ENCODE measurements around the gene KLHL3.

KLHL3 gene

DNA sequence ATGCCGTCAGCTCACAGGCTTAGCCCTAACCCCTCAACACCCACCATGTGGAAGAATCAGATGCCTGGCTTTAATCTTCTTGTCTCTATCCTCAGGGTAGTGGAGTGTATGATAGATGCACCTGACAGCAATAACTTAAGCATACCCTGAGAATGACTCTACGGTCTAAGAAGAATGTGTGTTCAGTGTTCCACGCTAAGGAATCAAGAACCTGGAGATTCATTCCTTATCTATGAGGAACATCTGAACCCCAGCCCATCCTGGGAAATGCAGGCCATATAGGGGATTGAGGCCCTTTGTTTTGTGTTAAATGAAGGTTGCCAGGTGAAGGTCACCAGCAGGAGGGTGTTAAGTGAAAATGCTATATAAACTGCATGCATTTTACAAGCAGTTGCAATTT lies 63.0 kb downstream of the KLHL3 start:
- in situ Hi-C loops (cut with MboI; ENCODE audit: low sequenced_read_pairs), result no loop called here

DNA sequence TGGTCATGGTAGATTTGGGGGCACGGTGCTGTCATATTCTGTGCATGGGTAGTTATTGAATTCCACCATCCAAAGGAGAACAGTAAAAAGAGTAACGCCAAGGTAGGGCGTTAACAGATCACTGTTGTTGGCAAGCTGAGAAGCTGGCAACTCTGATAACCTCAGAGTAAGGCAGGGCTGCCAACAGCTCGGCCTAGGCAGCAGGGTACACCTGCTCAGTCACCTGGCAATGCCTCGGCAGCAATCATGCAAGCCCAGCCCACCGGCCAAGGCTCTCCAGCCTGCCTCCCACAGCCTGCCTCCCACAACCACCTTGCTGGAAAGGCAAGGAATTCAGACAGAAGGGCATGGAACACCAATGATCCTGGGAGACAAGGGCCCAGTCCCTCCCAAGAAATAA lies 63.9 kb downstream of the KLHL3 start:
- in situ Hi-C loops (cut with MboI; ENCODE audit: low sequenced_read_pairs), result no loop called here

DNA sequence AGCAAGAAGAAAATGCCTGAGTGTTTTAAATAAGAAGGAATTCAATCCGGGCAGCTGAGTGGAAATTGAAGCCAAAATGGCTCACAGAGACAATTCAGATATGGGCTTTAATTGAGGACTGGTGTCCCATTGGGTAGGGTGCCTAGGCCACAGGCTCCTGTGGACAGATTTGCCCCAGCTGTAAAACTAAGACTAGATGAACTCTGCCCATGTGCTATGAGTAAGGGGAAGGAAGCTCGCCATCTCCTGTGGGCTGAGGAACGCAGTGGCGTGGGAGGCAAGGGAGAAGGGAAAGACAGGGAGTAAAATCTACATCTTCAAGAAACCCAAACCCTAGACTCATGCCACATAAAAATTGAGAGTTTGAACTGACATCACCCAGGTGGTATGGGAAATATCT lies 66.1 kb downstream of the KLHL3 start:
- in situ Hi-C loops (cut with MboI; ENCODE audit: low sequenced_read_pairs), result no loop called here

DNA sequence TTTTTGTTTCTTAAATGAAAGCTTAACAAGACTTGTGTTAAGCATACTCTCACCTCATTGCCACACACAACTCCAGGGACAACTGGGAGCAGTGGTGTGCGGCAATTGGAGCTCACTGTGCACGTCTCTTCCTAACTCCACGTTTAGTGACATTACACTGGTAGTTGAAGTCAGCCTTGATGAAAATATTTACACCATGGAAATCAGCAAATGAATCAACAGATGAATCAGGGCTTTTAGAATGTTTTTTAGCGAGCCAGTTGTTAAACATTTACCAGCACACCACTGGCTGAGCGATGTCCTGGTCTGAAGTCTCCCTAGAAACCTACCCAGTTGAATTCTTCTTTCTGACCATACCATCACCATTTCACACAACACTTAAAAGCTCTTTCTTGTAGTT lies 67.3 kb downstream of the KLHL3 start:
- in situ Hi-C loops (cut with MboI; ENCODE audit: low sequenced_read_pairs), result no loop called here

DNA sequence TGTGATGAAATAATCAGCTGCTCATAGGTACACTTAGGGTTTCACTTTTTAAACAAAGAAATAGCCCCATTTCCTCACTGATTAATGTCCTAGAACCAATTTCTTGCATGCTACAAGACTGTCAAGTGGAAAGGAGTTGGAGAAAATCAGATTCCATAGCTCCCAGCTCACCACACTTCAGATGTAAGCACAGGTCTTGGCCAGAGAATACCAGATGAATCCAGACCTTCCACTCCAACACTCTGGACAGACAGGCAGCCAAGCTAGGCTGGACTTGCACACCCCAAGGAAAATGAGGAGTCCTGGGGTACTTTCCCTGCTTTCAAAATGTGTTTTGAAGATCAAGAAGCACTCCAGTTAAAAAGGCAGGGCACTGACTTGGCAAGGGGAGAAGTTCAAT lies 68.5 kb downstream of the KLHL3 start:
- in situ Hi-C loops (cut with MboI; ENCODE audit: low sequenced_read_pairs), result no loop called here

DNA sequence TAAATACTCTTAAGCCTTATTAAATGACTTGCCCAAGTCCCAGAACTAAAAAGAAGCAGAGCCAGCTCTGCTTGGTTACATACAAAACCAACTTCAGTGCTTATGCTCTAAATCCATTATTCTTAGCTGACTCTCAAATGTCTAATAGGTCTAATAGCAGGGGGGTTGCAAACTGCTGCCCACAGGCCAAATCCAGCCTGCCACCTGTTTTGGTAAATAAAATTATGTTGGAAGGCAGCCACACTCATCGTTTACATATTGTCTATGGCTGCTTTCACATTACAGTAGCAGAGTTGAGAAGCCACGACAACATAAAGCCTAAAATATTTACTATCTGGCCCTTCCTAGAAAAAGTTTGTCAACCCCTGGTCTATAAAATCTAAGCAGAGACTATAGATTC lies 69.0 kb downstream of the KLHL3 start:
- in situ Hi-C loops (cut with MboI; ENCODE audit: low sequenced_read_pairs), result no loop called here

DNA sequence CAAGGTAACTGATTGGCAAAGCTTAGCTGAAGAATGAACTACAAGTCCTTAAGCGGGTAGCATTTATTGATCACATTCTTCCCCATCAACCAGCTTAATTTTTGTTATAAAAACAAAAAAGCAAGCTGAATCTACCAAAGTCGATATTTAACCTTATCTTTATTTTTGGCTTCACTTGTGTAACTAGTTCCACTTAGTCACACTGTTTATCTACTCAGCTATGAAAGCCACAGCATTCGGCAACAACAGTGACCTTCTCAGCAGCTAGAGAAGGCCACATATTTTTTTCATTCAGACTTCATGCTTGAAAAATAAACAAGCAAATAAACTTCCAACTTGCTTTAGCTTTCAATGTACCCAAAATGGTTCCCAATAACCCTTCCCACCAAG lies 69.4 kb downstream of the KLHL3 start:
- in situ Hi-C loops (cut with MboI; ENCODE audit: low sequenced_read_pairs), result no loop called here

DNA sequence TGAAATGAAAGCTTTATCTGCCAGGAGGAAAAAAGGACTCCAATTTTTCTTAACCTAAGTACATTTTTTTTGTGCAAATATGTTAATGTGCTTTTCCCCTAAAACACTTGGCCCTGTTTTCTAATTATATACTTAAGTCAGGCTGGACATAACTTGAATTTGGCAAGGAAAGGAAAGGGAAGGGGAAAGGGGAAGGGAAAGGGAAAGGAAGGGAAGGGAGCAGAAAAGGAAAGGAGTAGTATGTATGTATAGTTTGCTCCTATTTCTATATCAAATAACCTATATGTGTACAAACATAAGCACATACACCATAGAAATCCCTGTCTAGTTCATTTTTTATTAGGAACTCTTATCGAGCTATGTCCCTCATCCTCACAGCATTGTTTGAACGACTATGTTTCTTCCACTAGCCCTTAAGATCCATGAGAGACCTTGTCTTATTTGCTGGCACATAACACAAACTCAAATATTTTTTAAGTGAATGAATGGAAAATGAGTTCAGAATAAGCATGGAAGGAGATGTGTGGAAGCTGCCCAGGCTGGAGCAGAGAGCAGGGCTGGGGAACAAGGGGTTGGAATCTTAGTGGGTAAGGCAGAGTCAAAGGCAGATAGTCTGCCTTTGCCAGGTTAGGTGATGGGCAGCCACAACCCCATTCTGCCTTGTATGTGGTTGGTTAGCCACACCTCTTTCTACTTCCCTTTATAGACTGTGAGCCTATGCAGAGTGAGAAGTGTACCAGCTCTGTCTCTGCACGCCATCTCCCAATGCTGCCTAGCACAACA lies 70.0 kb downstream of the KLHL3 start:
- in situ Hi-C loops (cut with MboI; ENCODE audit: low sequenced_read_pairs), result no loop called here

DNA sequence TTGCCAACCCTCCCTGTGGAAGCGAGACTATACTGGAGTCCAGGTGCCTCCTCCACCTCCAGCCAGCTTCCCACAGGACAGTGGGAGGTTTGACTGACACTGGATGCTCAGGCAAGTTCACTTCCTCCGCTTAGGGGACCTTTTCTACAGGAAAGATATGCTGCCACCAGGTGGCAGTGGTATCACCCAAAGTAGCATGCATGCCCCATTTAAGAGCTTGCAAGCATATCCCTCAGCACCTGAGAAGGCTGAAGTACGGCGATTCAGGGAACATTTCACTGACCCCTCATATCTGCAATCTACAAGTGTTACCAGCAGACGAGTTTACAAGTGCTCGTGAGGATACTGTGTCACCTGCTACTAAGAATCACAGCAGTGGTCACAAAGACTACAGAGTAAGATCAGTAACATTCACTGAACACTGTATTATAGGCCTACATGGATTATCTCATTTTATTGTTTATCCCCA lies 75.5 kb downstream of the KLHL3 start:
- in situ Hi-C loops (cut with MboI; ENCODE audit: low sequenced_read_pairs), result no loop called here

DNA sequence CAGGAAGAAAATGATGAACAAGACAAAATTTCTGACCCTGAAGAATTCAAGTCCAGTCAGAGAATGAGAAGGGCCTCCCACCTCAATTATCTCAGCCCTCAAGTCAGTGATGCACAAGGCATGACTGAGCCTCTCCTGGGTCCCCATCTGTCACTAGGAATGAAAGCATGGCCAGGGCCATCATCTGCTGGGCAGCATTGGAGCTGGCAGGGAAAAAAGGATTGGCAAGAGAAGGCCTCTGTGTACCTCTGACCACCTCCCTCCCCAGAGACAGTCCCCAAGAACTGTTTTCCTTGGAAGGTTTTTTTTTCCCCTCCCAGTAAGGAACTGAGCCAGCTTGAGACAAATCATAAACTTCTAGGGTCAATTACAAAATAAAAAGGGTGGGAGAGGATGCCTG lies 76.7 kb downstream of the KLHL3 start:
- in situ Hi-C loops (cut with MboI; ENCODE audit: low sequenced_read_pairs), result no loop called here

DNA sequence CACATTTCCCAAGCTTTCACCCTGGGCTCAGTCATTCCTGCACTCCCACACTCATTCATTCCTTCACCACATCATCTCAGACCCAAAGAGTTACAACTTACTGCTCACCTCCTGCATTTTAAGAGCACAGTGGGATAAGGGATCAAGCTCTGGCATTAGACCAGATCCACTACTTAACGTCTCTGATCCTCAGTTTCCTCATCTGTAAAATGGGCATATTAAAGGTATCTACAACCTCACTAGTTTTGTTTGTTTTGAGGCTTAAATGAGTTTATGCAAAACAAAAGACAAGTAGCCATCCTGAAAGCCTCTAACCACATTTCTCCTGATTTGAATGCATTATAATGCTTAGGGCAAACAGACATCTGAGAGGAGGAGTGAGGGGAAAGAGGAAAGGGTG lies 77.6 kb downstream of the KLHL3 start:
- in situ Hi-C loops (cut with MboI; ENCODE audit: low sequenced_read_pairs), result no loop called here

DNA sequence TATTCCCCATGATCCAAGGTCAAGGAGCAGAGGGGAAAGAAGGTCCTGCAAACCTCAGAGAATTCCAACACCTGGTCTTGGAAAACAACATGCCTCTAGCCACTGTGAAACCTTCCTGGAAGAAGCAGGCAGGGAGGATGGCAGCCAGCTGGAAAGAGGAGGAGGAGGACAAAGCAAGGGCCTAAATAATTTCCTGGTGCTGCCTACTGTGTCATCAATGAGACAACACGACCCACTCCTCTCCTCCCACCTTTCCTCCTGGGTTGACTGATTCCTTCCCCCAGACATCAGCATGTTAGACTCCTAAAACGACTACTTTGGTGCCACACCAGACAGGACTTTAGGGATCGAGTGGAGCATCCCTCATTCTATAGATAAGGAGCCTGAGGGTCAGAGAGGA lies 78.8 kb downstream of the KLHL3 start:
- in situ Hi-C loops (cut with MboI; ENCODE audit: low sequenced_read_pairs), result no loop called here

DNA sequence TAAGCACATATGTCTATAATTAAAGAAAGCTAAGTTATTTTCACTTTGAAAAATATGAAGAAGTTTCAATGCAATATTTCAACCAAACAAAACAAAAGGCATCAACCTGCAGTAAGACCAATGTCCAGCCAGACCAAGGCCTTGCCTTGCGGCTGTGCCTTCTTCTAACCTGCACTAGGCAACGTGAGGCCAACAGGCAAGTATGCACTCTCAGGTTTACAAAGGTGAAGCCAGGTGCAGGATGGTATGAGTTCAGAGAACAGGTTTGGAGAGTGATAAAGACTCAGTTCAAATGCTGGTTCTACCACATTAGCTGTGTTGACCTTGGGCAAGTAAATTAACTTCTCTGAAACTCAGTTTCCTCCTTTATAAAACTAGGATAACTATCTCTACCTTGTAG lies 79.3 kb downstream of the KLHL3 start:
- in situ Hi-C loops (cut with MboI; ENCODE audit: low sequenced_read_pairs), result no loop called here

DNA sequence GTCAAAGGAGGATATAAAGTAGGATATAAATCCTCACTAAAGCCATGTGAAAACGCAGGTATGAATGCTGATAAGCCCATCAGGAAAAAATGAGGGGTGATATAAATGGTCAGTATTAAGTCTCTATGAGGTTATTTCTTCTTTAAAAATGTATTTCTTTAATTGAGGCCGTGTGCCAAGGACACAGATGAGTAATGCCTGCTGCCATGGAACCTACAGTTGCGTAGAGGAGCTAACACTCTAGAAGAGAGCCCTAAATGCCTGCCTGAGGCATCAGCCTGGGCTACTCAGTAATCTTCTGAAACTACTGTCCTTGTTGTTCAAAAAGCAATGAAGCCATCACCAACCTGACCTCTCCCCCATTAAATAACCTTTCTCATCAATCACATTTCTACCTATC lies 84.9 kb downstream of the KLHL3 start:
- in situ Hi-C loops (cut with MboI; ENCODE audit: low sequenced_read_pairs), result no loop called here

DNA sequence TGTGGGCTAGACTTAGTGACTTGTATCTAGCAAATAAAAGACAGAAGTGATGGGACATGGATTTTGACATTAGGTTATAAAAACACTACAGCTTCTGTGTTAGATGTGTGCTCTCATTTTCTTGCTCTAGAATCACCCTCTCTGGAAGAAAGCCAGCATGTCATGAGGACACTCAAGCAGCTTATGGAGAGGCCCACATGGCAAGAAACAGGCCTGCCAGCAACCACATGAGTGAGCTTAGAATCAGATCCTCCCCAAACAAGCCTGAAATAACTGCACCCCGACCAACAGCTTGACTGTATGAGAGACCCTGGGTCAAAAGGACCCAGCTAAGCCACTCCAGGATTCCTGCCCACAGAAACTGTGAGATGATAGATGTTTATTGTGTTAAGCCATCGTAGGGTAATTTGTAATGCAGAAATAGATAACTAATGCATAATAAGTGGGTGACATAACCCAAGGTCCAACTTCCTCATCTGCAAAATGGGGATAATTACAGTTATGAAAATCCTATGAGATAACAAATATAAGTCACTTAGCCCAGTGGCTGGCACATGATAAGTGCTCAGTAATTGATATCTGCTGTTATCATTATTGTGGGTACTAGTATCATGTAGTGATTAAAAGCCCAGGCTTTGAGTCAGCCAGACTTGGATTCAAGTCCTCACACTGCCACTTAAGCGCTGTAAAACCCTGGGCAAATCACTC lies 86.5 kb downstream of the KLHL3 start:
- in situ Hi-C loops (cut with MboI; ENCODE audit: low sequenced_read_pairs), result loop anchor here (25.0 kb wide), 1 partner anchor 88 kb away; the partner anchor contains the start of gene KLHL3

DNA sequence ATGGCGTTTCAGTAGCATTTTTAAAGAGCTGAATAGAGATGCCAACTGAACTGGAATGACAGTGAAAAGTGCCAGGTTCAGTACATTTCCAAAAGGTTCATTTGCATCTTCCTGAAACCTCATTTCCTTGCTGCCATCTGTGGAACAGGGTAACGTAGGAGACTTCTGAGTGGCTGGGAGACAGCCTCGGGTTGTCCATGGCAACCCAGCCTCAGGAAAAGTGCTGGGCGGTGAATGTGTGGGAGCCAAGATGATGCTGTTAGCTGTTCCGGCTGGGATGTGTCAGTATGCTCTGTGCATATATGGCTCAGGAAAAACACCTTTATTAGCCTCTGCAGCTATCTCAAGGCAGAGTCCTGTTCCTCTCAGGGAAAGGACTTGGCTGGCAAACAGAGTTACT lies 87.5 kb downstream of the KLHL3 start:
- in situ Hi-C loops (cut with MboI; ENCODE audit: low sequenced_read_pairs), result loop anchor here (25.0 kb wide), 1 partner anchor 89 kb away; the partner anchor contains the start of gene KLHL3

DNA sequence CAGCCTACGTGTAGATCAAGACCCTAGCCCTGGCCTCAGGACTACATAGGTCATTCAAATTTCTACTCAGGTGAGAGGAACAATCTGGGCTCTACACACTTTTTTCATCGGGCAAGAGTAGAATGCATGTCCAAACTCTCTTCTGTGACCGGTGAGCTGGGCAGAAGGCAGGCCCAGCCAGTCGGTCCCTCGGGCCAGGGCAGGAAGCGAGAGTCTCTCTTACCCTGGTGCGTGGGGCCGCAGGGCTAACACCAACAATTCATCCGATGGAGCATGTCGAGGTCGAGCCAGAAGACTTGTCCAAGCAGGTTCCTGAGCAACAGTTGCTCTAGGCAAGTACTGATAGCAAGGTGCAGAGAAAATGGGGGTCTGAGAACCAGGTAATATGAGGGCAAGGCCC lies 88.5 kb downstream of the KLHL3 start:
- in situ Hi-C loops (cut with MboI; ENCODE audit: low sequenced_read_pairs), result loop anchor here (25.0 kb wide), 1 partner anchor 90 kb away; the partner anchor contains the start of gene KLHL3

DNA sequence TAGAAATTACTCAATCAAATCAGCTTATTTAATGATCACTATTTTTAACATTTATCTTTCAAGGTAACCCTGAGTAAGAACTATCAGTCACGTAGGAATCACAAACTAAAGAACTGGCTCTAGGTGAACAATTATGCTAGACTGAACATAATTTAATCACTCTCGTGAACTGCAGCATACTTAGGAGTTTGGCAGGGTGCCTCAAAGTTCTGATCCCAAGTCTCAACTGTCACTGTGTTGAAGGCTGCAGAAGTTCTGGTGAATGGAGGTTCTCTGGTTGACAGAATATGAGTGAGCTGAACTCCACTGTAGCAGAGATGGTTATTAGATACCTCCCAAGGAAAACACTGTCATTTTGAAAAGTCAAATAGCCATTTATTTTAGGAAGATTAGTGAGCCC lies 89.1 kb downstream of the KLHL3 start:
- in situ Hi-C loops (cut with MboI; ENCODE audit: low sequenced_read_pairs), result loop anchor here (25.0 kb wide), 1 partner anchor 91 kb away; the partner anchor contains the start of gene KLHL3

DNA sequence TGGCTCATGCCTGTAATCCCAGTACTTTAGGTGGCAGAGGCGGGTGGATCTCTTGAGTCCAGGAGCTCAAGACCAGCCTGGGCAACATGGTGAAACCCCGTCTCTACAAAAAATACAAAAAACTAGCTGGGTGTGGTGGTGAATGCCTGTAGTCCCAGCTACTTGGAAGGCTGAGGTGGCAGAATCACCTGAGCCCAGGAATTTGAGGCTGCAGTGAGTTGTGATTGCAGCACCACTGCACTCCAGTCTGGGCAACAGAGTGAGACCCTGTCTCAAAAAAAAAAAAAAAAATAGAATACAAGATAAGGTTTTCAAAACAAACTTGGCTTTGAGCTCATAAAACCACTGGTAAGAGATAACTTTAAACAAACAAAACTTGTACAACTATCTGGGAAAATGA lies 92.8 kb downstream of the KLHL3 start:
- in situ Hi-C loops (cut with MboI; ENCODE audit: low sequenced_read_pairs), result loop anchor here (25.0 kb wide), 1 partner anchor 94 kb away; the partner anchor contains the start of gene KLHL3

DNA sequence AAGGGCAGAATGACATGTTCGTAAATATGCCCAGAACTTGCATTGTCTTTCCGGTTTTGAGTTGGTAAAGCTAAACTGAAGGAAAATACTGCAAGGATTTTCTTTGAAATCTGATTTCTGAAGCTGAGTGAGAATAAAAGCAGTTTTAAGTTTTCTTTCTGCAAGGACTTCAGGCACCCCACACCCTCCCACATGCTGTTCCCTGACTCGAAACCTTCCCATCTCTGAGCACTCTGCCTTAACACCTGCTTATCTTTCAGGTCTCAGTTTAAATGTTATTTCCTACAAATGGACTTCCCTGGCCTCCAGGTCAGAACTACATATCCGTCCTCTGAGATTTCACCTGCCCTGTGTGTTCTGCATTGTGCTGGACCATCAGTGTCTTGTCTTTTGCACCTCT lies 93.8 kb downstream of the KLHL3 start:
- in situ Hi-C loops (cut with MboI; ENCODE audit: low sequenced_read_pairs), result loop anchor here (25.0 kb wide), 1 partner anchor 95 kb away; the partner anchor contains the start of gene KLHL3

DNA sequence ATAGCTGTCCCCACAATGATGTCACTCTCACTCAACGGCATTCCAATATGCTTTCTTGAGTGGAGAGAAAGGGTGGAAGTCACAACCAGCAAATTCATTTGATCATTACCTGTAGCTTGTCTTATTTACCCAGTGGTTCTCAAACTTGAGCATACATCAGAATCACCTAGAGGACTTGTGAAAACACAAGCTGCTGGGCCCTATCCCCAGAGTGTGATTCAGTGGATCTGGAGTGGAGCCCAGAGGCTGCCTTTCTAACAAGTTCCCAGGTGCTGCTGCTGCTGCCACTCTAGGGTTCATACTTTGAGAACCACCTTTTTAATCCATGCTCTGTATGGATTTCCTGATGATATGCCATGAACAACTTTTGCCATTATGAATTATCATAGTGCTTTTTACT lies 94.7 kb downstream of the KLHL3 start:
- in situ Hi-C loops (cut with MboI; ENCODE audit: low sequenced_read_pairs), result loop anchor here (25.0 kb wide), 1 partner anchor 96 kb away; the partner anchor contains the start of gene KLHL3

DNA sequence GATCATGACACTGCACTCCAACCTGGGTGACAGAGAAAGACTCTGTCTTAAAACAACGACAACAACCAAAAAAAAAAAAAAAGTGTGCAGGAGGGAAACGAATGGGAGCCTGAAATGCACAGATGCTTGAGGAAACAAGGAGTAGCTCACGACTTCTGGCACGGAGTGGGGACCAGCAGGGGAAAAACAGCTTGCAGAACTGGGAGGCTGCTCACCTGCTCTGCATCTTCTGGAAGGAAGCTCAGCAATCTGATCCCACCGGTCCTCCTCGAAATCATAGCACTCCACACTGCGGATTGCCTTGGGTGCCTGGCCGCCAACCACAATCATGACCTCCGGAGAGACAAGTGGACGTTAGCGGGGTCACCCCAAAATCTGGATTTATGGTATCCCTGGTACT lies 96.2 kb downstream of the KLHL3 start:
- in situ Hi-C loops (cut with MboI; ENCODE audit: low sequenced_read_pairs), result loop anchor here (25.0 kb wide), 1 partner anchor 98 kb away; the partner anchor contains the start of gene KLHL3
